ENCODE results near the gene PRR23B. TPM values are rescaled to one million over a fixed set of nuclear protein-coding genes. Genes with fewer than 3 reads are reported as not detected.

PRR23B gene
- total RNA-seq, 1 experiment from 2014 or later: not detected

DNA sequence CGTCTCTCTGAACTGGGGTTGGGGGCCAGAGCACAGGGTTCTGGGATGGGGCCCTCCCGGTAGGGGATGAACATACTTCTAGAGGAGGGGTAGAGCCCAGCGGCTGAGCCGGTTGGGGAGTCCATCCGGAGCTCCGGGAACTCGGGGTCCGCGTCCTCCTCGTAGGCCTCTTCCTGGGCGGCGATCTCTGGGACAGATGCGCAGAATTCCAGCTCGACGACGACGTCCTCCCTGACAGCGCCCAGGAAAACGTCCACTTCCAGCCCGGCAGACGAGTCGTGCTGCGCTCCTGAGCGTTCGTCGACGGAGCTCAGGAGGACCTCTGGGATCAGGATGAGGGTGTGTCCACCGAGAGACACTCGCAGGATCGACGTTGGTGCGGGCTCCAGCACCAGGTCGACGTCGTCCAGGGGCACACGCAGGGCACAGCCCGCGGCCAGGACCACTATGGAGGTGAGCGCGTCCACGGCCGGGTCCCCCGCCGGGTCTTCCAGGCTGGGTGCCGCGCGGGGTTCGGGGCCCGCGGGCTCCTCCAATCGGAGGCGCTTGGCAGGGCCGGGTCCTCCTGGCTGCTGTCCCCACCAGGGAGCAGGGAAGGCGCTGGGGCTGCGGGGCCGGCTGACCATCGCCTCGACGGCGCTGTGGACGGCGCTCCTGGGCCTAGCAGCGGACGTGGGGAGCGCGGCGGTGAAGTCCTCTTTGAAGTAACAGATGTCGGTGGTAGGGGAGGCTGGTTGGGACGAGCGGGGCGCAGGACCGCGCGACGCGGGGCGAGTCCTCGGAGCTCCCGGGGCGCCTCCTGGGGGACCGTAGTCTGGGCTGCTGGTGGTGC is 474 bp downstream of the PRR23B start:
- no peak overlapping the region for H3K27ac ChIP-seq
- no peaks in the 10 kb centered on the region for H3K79me2 ChIP-seq (ENCODE audit: low read depth)
- H3K36me3 ChIP-seq (ENCODE audit: low read depth): no peaks in the 10 kb centered on the region
- H3K9me3 ChIP-seq (ENCODE audit: insufficient read depth, low read depth): no peaks in the 10 kb centered on the region
- H3K4me1 ChIP-seq (replicated peaks; ENCODE audit: insufficient read depth): no peaks in the 10 kb centered on the region
- no peak overlapping the region for H3K4me2 ChIP-seq
- H3K27me3 ChIP-seq (ENCODE audit: insufficient read depth, low read depth): no peaks in the 10 kb centered on the region
- DNase-seq: no peak
- H4K20me1 ChIP-seq (ENCODE audit: insufficient read depth): no peaks in the 10 kb centered on the region
- intact Hi-C loops (cut with micrococcal nuclease; ENCODE audit: unreplicated experiment): no loop called here
- no peak for TF ChIP-seq EZH2 (IDR thresholded peaks at IDR 0.05; ENCODE audit: low read depth)
- TF ChIP-seq, protein P1, sequence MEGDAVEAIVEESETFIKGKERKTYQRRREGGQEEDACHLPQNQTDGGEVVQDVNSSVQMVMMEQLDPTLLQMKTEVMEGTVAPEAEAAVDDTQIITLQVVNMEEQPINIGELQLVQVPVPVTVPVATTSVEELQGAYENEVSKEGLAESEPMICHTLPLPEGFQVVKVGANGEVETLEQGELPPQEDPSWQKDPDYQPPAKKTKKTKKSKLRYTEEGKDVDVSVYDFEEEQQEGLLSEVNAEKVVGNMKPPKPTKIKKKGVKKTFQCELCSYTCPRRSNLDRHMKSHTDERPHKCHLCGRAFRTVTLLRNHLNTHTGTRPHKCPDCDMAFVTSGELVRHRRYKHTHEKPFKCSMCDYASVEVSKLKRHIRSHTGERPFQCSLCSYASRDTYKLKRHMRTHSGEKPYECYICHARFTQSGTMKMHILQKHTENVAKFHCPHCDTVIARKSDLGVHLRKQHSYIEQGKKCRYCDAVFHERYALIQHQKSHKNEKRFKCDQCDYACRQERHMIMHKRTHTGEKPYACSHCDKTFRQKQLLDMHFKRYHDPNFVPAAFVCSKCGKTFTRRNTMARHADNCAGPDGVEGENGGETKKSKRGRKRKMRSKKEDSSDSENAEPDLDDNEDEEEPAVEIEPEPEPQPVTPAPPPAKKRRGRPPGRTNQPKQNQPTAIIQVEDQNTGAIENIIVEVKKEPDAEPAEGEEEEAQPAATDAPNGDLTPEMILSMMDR (conservative IDR thresholded peaks at IDR 0.05): no peak
- H3F3A ChIP-seq (ENCODE audit: insufficient read depth, low read depth): no peaks in the 10 kb centered on the region
- POLR2A ChIA-PET (ENCODE audit: unreplicated experiment): no interaction called here
- H2AFZ ChIP-seq: no peak overlapping the region
- no TSS peak for BruUV-seq (replicated peaks)
- no peaks in the 10 kb centered on the region for H3K9me2 ChIP-seq (ENCODE audit: insufficient read depth)
- H3K4me3 ChIP-seq: no peak overlapping the region
- CTCF ChIA-PET: no interaction called here

DNA sequence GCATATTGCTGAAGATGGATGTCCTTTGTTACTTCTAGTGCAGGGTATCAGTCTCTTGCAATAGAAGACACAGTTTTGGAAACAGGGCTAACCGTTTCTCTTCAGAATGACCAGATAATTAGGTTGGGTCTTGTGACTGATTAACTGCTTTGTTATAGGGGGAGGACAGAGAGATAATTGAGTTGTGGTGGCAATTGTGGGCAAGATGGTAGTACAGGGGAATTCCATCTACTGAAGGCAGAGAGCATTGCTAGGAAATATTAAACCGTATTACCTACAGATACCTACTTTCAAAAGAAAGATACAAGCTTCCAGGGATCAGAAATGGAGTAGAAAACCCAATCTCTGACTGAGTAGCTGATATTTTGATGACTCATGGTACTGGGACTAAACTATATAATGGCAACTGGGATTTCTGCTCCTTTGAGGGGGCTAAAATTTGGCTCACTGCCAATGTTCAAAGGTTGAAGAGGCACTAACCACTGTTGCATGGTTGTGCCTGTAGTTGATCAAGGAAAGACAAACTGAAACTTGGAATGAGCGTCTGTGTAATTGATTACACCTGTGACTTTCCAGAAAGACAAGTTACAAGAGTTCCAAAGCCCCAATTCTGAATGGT is 4.2 kb downstream of the PRR23B start:
- no TSS peak for BruUV-seq (replicated peaks)
- H3K27me3 ChIP-seq (ENCODE audit: insufficient read depth, low read depth): no peaks in the 10 kb centered on the region
- no peaks in the 10 kb centered on the region for H4K20me1 ChIP-seq (ENCODE audit: insufficient read depth)
- no peaks in the 10 kb centered on the region for H3K9me2 ChIP-seq (ENCODE audit: insufficient read depth)
- DNase-seq: no peak
- ChIA-PET POLR2A (ENCODE audit: unreplicated experiment) (no interaction called here), CTCF (no interaction called here)
- no peaks in the 10 kb centered on the region for H3F3A ChIP-seq (ENCODE audit: insufficient read depth, low read depth)
- no peak overlapping the region for H3K27ac ChIP-seq
- intact Hi-C loops (cut with micrococcal nuclease; ENCODE audit: unreplicated experiment): no loop called here
- TF ChIP-seq EZH2 (IDR thresholded peaks at IDR 0.05; ENCODE audit: low read depth): no peak
- TF ChIP-seq, protein P1 (conservative IDR thresholded peaks at IDR 0.05): no peak
- H3K79me2 ChIP-seq (ENCODE audit: low read depth): no peaks in the 10 kb centered on the region
- H3K4me2 ChIP-seq: no peak overlapping the region
- H2AFZ ChIP-seq: no peak overlapping the region
- no peak overlapping the region for H3K4me3 ChIP-seq
- no peaks in the 10 kb centered on the region for H3K36me3 ChIP-seq (ENCODE audit: low read depth)
- no peaks in the 10 kb centered on the region for H3K4me1 ChIP-seq (replicated peaks; ENCODE audit: insufficient read depth)
- H3K9me3 ChIP-seq (ENCODE audit: insufficient read depth, low read depth): no peaks in the 10 kb centered on the region

DNA sequence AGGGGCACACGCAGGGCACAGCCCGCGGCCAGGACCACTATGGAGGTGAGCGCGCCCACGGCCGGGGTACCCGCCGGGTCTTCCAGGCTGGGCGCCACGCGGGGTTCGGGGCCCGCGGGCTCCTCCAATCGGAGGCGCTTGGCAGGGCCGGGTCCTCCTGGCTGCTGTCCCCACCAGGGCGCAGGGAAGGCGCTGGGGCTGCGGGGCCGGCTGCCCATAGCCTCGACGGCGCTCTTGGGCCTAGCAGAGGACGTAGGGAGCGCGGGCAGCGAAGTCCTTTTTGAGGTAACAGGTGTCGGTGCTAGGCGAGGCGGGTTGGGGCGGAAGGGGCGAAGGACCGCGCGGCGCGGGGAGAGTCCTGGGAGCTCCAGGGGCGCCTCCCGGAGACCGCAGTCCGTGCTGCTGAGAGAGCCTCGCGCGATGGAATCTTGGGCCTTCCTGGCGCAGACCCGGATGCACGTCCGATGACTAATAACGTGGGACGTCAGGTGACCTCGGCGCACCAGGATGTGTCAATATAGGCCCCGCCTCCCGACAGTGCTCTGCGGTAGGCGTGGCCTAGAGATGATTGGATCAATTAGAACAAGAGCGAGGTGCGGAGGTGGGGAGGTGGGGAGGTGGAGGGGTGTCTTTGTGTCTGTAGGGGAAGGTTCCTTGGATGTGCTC is 14.5 kb downstream of the PRR23B start, which contains the start of gene PRR23A:
Gene PRR23A, minus strand, starts transcription at position 218 of the 666 bp plus-strand sequence. Its CDS starts 0 bp downstream, at position 218.
- ChIA-PET POLR2A (ENCODE audit: unreplicated experiment) (no interaction called here), CTCF (no interaction called here)
- H3F3A ChIP-seq (ENCODE audit: insufficient read depth, low read depth): no peaks in the 10 kb centered on the region
- no peaks in the 10 kb centered on the region for H3K4me1 ChIP-seq (replicated peaks; ENCODE audit: insufficient read depth)
- TF ChIP-seq, protein P1 (conservative IDR thresholded peaks at IDR 0.05): no peak
- TF ChIP-seq EZH2 (IDR thresholded peaks at IDR 0.05; ENCODE audit: low read depth): no peak
- intact Hi-C loops (cut with micrococcal nuclease; ENCODE audit: unreplicated experiment): no loop called here
- no peak within 1 kb of the TSS for H2AFZ ChIP-seq
- no peaks in the 10 kb centered on the region for H3K9me2 ChIP-seq (ENCODE audit: insufficient read depth)
- no peak within 1 kb of the TSS for H3K4me2 ChIP-seq
- no peaks in the 10 kb centered on the region for H3K36me3 ChIP-seq (ENCODE audit: low read depth)
- DNase-seq: no peak
- no peaks in the 10 kb centered on the region for H4K20me1 ChIP-seq (ENCODE audit: insufficient read depth)
- no peaks in the 10 kb centered on the region for H3K79me2 ChIP-seq (ENCODE audit: low read depth)
- H3K27me3 ChIP-seq (ENCODE audit: insufficient read depth, low read depth): no peaks in the 10 kb centered on the region
- BruUV-seq (replicated peaks): no TSS peak
- H3K4me3 ChIP-seq: no peak within 1 kb of the TSS
- H3K27ac ChIP-seq: no peak within 1 kb of the TSS
- no peaks in the 10 kb centered on the region for H3K9me3 ChIP-seq (ENCODE audit: insufficient read depth, low read depth)

Data from PC-9 (cell line).